IMR-90 (cell line): ENCODE measurements around the gene ZFP2. TPM values are rescaled to one million over a fixed set of nuclear protein-coding genes. Genes with fewer than 3 reads are reported as not detected.

ENCODE experiments used
- ATAC-seq: fragments of 200-7000 bp; cut with Tn5 transposase; 2 replicates; pipeline ENCODE4 v1.9.1; 2020; ENCODE audit warnings: low read depth, mild to moderate bottlenecking, moderate library complexity
- BruUV-seq: library from RNA; stranded (reverse); fragments of 400-500 nt; replicated peaks from 2 replicates; lab custom pipeline; 2021; lab: Mats Ljungman, UMichigan
- CTCF ChIA-PET: fragments of 300-600 bp; formaldehyde crosslinking; extraction: SDS; loops from one replicate; lab custom pipeline; 2021; ENCODE audit warnings: antibody characterized with exemption; lab: Yijun Ruan, JAX
- POLR2A ChIA-PET: fragments of 300-600 bp; sonication (Branson Sonifier 250); formaldehyde crosslinking; loops from one replicate; lab custom pipeline; 2022; ENCODE audit warnings: antibody characterized with exemption; ENCODE audit not compliant: unreplicated experiment; lab: Charles Lee
- DNase-seq: peaks from one replicate; pipeline ENCODE4 v3.0.0; 2013
- H2AFZ ChIP-seq: replicated peaks from 2 replicates; pipeline ENCODE3; 2013; ENCODE audit warnings: low read length, mild to moderate bottlenecking; ENCODE audit not compliant: poor library complexity
- H2AK5ac ChIP-seq: 2 replicates; pipeline ENCODE4 v1.6.1; 2013; ENCODE audit warnings: low read depth, low read length, inconsistent platforms
- H2AK9ac ChIP-seq: replicated peaks from 2 replicates; pipeline ENCODE3; 2013; ENCODE audit warnings: mild to moderate bottlenecking, low read depth, low read length, moderate library complexity; ENCODE audit not compliant: poor library complexity
- H2BK120ac ChIP-seq: 2 replicates; pipeline ENCODE4 v1.6.1; 2013; ENCODE audit warnings: low read depth, low read length, inconsistent platforms
- H2BK15ac ChIP-seq: 3 replicates; pipeline ENCODE4 v1.6.1; 2013; ENCODE audit warnings: low read depth, low read length, inconsistent platforms
- H2BK20ac ChIP-seq: 2 replicates; pipeline ENCODE4 v1.6.1; 2013; ENCODE audit warnings: low read depth, mild to moderate bottlenecking, inconsistent platforms, low read length, moderate library complexity
- H2BK5ac ChIP-seq: 2 replicates; pipeline ENCODE4 v1.6.1; 2013; ENCODE audit warnings: mild to moderate bottlenecking, low read depth, low read length, inconsistent platforms; ENCODE audit not compliant: poor library complexity, severe bottlenecking
- H3K14ac ChIP-seq: replicated peaks from 2 replicates; pipeline ENCODE4 v1.6.1; 2013; ENCODE audit warnings: low read depth, low read length, inconsistent platforms
- H3K18ac ChIP-seq: 2 replicates; pipeline ENCODE4 v1.6.1; 2013; ENCODE audit warnings: low read depth, low read length, control low read depth
- H3K23ac ChIP-seq: 2 replicates; pipeline ENCODE4 v1.6.1; 2013; ENCODE audit warnings: low read depth, low read length, inconsistent platforms
- H3K27ac ChIP-seq: 2 replicates; pipeline ENCODE4 v1.5.1; 2013; ENCODE audit warnings: mild to moderate bottlenecking, control low read depth, low read length; ENCODE audit not compliant: insufficient read depth
- H3K27me3 ChIP-seq: 2 replicates; pipeline ENCODE4 v1.6.1; 2013; ENCODE audit warnings: low read length; ENCODE audit not compliant: control insufficient read depth, insufficient read depth
- H3K36me3 ChIP-seq: 2 replicates; pipeline ENCODE4 v1.6.1; 2013; ENCODE audit warnings: low read length, mixed read lengths; ENCODE audit not compliant: control insufficient read depth, insufficient read depth
- H3K4ac ChIP-seq: 2 replicates; pipeline ENCODE4 v1.6.1; 2013; ENCODE audit warnings: low read depth, low read length, inconsistent platforms
- H3K4me1 ChIP-seq: 2 replicates; pipeline ENCODE4 v1.6.1; 2013; ENCODE audit warnings: low read length, mixed read lengths; ENCODE audit not compliant: control insufficient read depth, insufficient read depth
- H3K4me2 ChIP-seq: 2 replicates; pipeline ENCODE4 v1.6.1; 2013; ENCODE audit warnings: low read depth, mild to moderate bottlenecking, control low read depth, low read length, moderate library complexity
- H3K4me3 ChIP-seq: 2 replicates; pipeline ENCODE4 v1.5.1; 2013; ENCODE audit warnings: low read depth, mild to moderate bottlenecking, control low read depth, low read length, moderate library complexity; ENCODE audit not compliant: insufficient read depth
- H3K56ac ChIP-seq: 2 replicates; pipeline ENCODE4 v1.6.1; 2013; ENCODE audit warnings: low read length, inconsistent platforms; ENCODE audit not compliant: insufficient read depth; ENCODE audit errors: extremely low read depth
- H3K79me1 ChIP-seq, 2 experiments: 2 replicates each; pipeline ENCODE4 v1.6.1; 2013; ENCODE audit warnings: low read length in 2 of 2, inconsistent platforms in 1 of 2, low read depth in 1 of 2
- H3K9ac ChIP-seq: 2 replicates; pipeline ENCODE4 v1.6.1; 2013; ENCODE audit warnings: low read depth, low read length, control low read depth
- H3K9me1 ChIP-seq: 2 replicates; pipeline ENCODE4 v1.6.1; 2013; ENCODE audit warnings: low read length, inconsistent platforms; ENCODE audit not compliant: insufficient read depth
- H3K9me3 ChIP-seq: 2 replicates; pipeline ENCODE4 v1.6.1; 2013; ENCODE audit warnings: low read length; ENCODE audit not compliant: control insufficient read depth, insufficient read depth
- H4K20me1 ChIP-seq: 2 replicates; pipeline ENCODE4 v1.6.1; 2013; ENCODE audit warnings: low read length, inconsistent platforms; ENCODE audit not compliant: insufficient read depth
- H4K5ac ChIP-seq: 2 replicates; pipeline ENCODE4 v1.6.1; 2013; ENCODE audit warnings: mild to moderate bottlenecking, low read depth, low read length, control low read depth
- H4K8ac ChIP-seq, 2 experiments: 2 replicates each; pipeline ENCODE4 v1.6.1; 2013; ENCODE audit warnings: low read depth in 2 of 2, low read length in 2 of 2, control low read depth in 1 of 2, inconsistent platforms in 1 of 2
- H4K91ac ChIP-seq: 2 replicates; pipeline ENCODE4 v1.6.1; 2013; ENCODE audit warnings: low read depth, low read length, inconsistent platforms; ENCODE audit not compliant: insufficient read depth
- BHLHE40 ChIP-seq: fragments of 150-350 bp; IDR thresholded peaks from 2 replicates; pipeline ENCODE4 v1.6.1; 2016; ENCODE audit warnings: mild to moderate bottlenecking, low read depth, low read length
- CEBPB ChIP-seq: IDR thresholded peaks from 2 replicates; pipeline ENCODE4 v1.6.1; 2012; ENCODE audit warnings: low read depth, low read length, improper control_type of control experiment
- CTCF ChIP-seq: conservative IDR thresholded peaks from 2 replicates; pipeline ENCODE4 v1.5.1; 2012; ENCODE audit warnings: mild to moderate bottlenecking, low read depth, low read length, improper control_type of control experiment
- ELK1 ChIP-seq: fragments of 150-350 bp; IDR thresholded peaks from 2 replicates; pipeline ENCODE4 v1.6.1; 2016; ENCODE audit warnings: low read depth, mild to moderate bottlenecking, low read length, moderate library complexity, borderline replicate concordance
- MAFK ChIP-seq: IDR thresholded peaks from 2 replicates; pipeline ENCODE4 v1.6.1; 2012; ENCODE audit warnings: low read depth, low read length, improper control_type of control experiment
- MXI1 ChIP-seq: IDR thresholded peaks from 2 replicates; pipeline ENCODE4 v1.6.1; 2012; ENCODE audit warnings: low read depth, mild to moderate bottlenecking, low read length, moderate library complexity, borderline replicate concordance
- NFE2L2 ChIP-seq: fragments of 150-350 bp; IDR thresholded peaks from 2 replicates; pipeline ENCODE4 v1.6.1; 2016; ENCODE audit warnings: low read depth, mild to moderate bottlenecking, low read length
- RAD21 ChIP-seq: IDR thresholded peaks from 2 replicates; pipeline ENCODE4 v1.6.1; 2012; ENCODE audit warnings: low read length, improper control_type of control experiment
- RCOR1 ChIP-seq: IDR thresholded peaks from 2 replicates; pipeline ENCODE4 v1.6.1; 2012; ENCODE audit warnings: mild to moderate bottlenecking, low read length, improper control_type of control experiment; ENCODE audit not compliant: insufficient replicate concordance
- RFX5 ChIP-seq: IDR thresholded peaks from 2 replicates; pipeline ENCODE4 v1.8.0; 2012; ENCODE audit warnings: low read depth, mild to moderate bottlenecking, low read length, moderate library complexity
- SMC3 ChIP-seq: fragments of 150-350 bp; IDR thresholded peaks from 2 replicates; pipeline ENCODE4 v1.6.1; 2016; ENCODE audit warnings: low read depth, mild to moderate bottlenecking, antibody characterized with exemption, low read length, moderate library complexity
- WGBS, 2 experiments: methylation state at CpG; one replicate each; pipeline versions ENCODE4 v1.1.5 to v1.1.7; 2013; ENCODE audit warnings: missing lambda C conversion rate in 2 of 2; ENCODE audit not compliant: insufficient read length in 1 of 2; ENCODE audit errors: extremely low coverage in 2 of 2; 5-methylcytosine and 5-hydroxymethylcytosine counted together
- dilution Hi-C: fragments of 300-500 bp; cut with HindIII; formaldehyde crosslinking; loops from one replicate; pipeline ENCODE4 v1.14.3; 2018; ENCODE audit warnings: low sequenced_read_pairs; ENCODE audit not compliant: unreplicated experiment
- in situ Hi-C: fragments of 300-500 bp; cut with MboI; formaldehyde crosslinking; loops from 3 replicates; pipeline ENCODE4 v1.14.3; 2019; ENCODE audit warnings: low sequenced_read_pairs, inconsistent platforms, mixed read lengths
- intact Hi-C: fragments of 100-400 bp; cut with micrococcal nuclease; formaldehyde crosslinking; loops from 2 replicates; pipeline ENCODE4 v1.10.0; 2022
- polyA plus RNA-seq, 3 experiments: library from polyadenylated mRNA; depleted of rRNA; stranded (reverse); fragments of >200 nt; gene quantifications; 2 replicates each; pipeline ENCODE4 v1.2.3, GENCODE V29; 2012; ENCODE audit warnings: low replicate concordance in 1 of 3
- total RNA-seq: library from RNA; depleted of rRNA; stranded (reverse); fragments of >200 nt; gene quantifications from 2 replicates; pipeline ENCODE4 v1.2.3, GENCODE V29; 2012

Gene ZFP2
- total and polyA plus RNA-seq, 2 of the 4 experiments (the other 2 are of a cell fraction): 0.18 to 0.19 TPM

- no peak for TF ChIP-seq SMC3
Observed at GRCh38 chr5:178931846-178932760, 36.4 kb downstream of the ZFP2 start (continued).

- WGBS, 2 experiments: 5% methylated on average over 32 of the region's 69 CpGs; no CpG with 5 or more reads in 1 of the 2 experiments
- no peaks in the 10 kb centered on the region for H4K20me1 ChIP-seq
- no peak within 1 kb of the TSS for H3K14ac ChIP-seq
- no peaks in the 10 kb centered on the region for H3K79me1 ChIP-seq
- H3K4me1 ChIP-seq: no peaks in the 10 kb centered on the region
- peak; percentile 96 for ATAC-seq
- no peak within 1 kb of the TSS for H4K8ac ChIP-seq
- no peak within 1 kb of the TSS for H4K91ac ChIP-seq
- in situ Hi-C loops: no loop called here
- H2BK15ac ChIP-seq: no peak within 1 kb of the TSS
- peak within 1 kb of the TSS; percentile 70 for H3K4me2 ChIP-seq
- H3K23ac ChIP-seq: no peak within 1 kb of the TSS
- no peak within 1 kb of the TSS for H2AK9ac ChIP-seq
- H3K18ac ChIP-seq: no peak within 1 kb of the TSS
- no peak within 1 kb of the TSS for H3K4ac ChIP-seq
- intact Hi-C loops: no loop called here
- H3K9me1 ChIP-seq: no peaks in the 10 kb centered on the region
- H3K4me3 ChIP-seq: peak within 1 kb of the TSS; percentile 68
- peak; percentile 62 for DNase-seq
- no peak within 1 kb of the TSS; the same call in 1 of the 2 replicates for H4K5ac ChIP-seq
- H3K27me3 ChIP-seq: no peaks in the 10 kb centered on the region
- BruUV-seq: no TSS peak
- ChIA-PET CTCF (no interaction called here), POLR2A (no interaction called here)
- H3K9ac ChIP-seq: peak within 1 kb of the TSS; percentile 70
- no peak within 1 kb of the TSS for H2BK120ac ChIP-seq
- H3K56ac ChIP-seq: no peak within 1 kb of the TSS
- H3K9me3 ChIP-seq: peaks cover 66% of the 10 kb centered on the region
- no peak within 1 kb of the TSS for H2AK5ac ChIP-seq
- H3K36me3 ChIP-seq: no peaks in the 10 kb centered on the region; the same call in 1 of the 2 replicates
- no peak within 1 kb of the TSS for H2BK5ac ChIP-seq
- peak within 1 kb of the TSS; percentile 74 for H2AFZ ChIP-seq
- dilution Hi-C loops: no loop called here
- H3K27ac ChIP-seq: peak within 1 kb of the TSS; percentile 54
- no peak within 1 kb of the TSS for H2BK20ac ChIP-seq
- TF ChIP-seq RFX5 (no peak), ELK1 (no peak), MXI1 (no peak), CEBPB (no peak), RCOR1 (no peak), NFE2L2 (no peak), SMC3 (no peak), CTCF (no peak), BHLHE40 (no peak), MAFK (no peak), RAD21 (no peak)
Observed at GRCh38 chr5:178940569-178941360, 45.1 kb downstream of the ZFP2 start, which contains the start of gene ZNF454. Gene ZNF454, plus strand, starts transcription at chr5:178941198. Its CDS starts 1,594 bp downstream, at chr5:178942792.
